GM18517 (cell line): ENCODE measurements around the gene ZNF766.
"Not testable (repeated sequence)": the region's sequence is repeated elsewhere in the genome, so short reads cannot be mapped to it uniquely, and the experiment has no call there.

ENCODE experiments used
- ATAC-seq: cut with Tn5 transposase; IDR thresholded peaks from one replicate; pipeline ENCODE4 v1.9.1; 2021; ENCODE audit warnings: mild to moderate bottlenecking, moderate library complexity; ENCODE audit not compliant: unreplicated experiment

The ZNF766 gene

DNA sequence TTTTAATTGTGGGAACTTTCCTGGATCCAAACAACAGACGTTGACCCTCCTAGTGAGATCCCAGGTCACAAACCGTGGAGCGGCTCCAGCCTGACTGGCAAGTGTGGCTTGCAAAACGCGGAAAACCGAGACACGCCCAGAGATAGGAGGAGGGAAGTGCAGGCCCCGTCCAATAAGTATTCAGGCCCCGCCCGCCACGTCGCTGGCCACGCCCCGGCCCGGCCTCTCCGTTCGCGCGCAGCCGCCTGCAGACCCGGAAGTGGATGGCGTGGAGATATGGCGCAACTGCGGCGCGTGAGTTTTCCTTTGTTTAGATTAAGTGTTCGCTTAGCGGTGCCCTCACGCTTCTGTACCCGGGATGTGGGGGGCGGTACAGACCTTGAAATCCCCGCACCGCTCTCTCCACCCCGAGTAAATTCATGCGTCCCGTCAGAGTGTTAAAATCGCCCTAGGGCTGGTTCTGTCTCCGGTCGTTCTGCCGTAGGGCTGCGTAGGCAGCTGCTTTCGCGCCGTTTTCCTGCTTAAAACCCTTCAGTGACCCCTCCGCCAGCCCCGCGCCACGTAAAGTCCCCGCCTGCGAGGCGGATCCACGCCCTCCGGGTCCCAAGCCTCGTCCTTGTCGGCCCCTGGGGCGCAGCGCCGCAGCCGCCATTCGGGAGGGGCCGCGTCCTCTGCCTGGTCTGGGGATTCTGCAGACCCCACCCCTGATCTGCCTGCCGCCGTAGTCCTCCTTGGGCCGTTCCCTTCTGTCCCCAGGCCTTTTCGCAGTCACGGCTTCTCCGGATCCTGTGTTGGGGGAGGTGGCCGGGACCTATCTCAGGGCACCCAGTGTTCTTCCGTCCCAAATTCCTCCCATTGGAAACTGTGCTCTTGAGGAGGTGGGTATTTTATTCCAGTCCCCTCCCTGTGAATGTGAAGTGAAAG lies at the start of gene ZNF766:
TSS of gene ZNF766 (plus strand) at position 250 of the 924 bp plus-strand sequence. CDS start at position 277, 27 bp downstream.
- peak; percentile 85 for ATAC-seq

- no peak for ATAC-seq
Observed at GRCh38 chr19:52219611-52220010, 49.8 kb upstream of the ZNF766 start.

DNA sequence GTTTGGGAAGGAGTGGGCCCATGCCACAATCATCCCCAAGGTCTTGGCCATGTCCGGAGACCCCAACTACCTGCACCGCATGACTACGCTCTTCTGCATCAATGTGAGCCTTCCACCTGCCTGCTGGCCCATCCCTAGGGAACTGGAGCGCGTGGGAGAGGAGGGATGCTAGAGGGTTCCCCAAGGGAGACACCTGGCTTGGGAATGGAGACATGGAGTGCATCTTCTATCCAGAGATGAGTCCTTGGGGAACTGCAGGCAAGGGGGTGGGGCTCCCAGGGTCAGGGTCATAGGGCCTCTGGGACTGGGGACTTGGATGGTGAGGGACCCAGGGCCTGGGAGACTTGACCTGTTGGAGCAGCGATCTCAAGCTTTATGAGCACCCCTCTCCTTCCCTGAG lies 48.4 kb upstream of the ZNF766 start:
- no peak for ATAC-seq

- no peak for ATAC-seq
Observed at GRCh38 chr19:52221831-52222375, 47.5 kb upstream of the ZNF766 start.

- no peak for ATAC-seq
Observed at GRCh38 chr19:52224211-52224610, 45.2 kb upstream of the ZNF766 start.

- ATAC-seq = no peak
Observed at GRCh38 chr19:52226652-52227051, 42.7 kb upstream of the ZNF766 start.

GRCh38 chr19:52227196-52227940 lies 42.0 kb upstream of the ZNF766 start:
- no peak for ATAC-seq

DNA sequence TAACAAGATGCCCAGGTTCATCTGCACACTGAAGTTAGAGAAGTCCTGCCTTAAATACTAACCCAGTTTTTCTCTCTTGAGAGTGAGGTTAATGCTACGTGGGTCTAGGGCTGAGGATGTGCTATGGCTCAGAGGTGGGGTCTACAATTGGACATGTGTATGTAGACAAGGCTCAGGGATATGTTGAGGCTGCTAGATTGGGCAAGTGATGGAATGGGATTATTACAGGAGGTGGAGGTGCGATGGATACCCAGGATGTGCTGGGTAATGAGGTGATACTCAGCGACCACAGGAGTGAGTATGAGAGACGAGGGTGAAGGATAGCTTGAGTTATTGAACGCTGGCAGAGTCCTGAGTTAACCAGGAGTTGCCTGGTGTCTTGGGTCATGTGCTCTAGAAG lies 41.4 kb upstream of the ZNF766 start:
- ATAC-seq = no peak

DNA sequence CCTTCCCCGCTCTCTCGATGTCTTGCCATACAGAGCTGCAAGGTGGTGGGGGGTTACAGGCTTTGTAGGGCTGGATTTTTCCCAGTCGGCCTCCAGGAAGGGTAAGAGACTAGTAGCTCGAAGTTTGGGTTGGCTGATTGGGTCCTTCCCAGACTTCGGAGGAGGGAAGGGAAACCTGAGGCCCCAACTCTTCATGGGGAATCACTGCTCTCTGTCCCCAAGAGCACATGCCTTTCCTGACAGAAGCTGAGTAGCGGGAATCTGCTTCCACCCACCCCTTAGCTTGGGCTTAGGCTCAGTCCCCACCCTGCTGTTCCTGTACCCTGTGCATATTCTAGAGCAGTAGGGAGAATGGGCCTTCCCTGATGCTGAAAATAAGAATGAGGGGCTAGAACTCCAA lies 39.9 kb upstream of the ZNF766 start:
- ATAC-seq = no peak

GRCh38 chr19:52230685-52231084 lies 38.7 kb upstream of the ZNF766 start:
- no peak for ATAC-seq

- ATAC-seq = no peak
Observed at GRCh38 chr19:52231154-52231910, 38.1 kb upstream of the ZNF766 start.

DNA sequence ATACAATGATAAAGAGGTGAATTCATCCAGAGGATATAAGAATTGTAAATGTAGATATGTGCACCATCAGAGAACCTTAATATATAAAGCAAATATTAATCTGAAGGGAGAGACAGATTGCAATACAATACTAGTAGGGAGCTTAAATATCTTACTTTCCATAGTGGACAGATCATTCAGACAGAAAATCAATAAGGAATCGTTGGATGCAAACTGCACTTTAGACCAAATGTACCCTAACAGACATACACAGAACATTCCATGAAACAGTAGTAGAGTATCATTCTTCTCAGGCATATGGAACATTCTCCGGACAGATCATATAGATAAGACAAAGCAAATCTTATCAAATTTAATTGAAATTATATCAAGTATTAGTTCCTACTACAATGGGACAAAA lies 35.0 kb upstream of the ZNF766 start:
- no peak for ATAC-seq

- no peak for ATAC-seq
Observed at GRCh38 chr19:52237197-52237596, 32.2 kb upstream of the ZNF766 start.

DNA sequence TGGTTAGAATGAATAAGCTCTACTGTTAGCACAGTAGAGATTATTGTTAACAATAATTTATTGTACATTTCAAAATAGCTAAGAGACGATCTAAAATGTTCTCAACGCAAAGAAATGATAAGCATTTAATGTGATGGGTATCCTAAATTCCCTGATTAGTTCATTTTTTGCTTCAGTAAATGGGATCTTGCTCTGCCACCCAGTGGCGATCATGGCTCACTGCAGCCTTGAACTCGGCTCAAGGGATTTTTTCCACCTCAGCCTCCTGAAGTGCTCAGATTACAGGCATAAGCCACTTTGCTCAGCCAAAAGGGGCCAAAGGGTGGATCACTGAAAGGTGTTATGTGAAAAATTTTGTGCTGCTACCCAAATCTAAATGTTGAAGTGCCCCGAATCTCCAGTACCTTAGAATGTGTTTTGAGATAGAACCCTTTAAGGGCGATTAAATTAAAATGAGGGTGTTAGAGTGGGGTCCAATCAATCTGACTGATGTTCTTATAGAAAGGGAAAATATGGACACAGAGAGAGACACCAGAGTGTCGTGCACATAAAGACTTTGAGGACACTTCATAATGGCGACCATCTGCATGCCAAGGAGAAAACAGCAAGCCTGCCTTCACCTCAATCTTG lies 31.5 kb upstream of the ZNF766 start:
- no peak for ATAC-seq

DNA sequence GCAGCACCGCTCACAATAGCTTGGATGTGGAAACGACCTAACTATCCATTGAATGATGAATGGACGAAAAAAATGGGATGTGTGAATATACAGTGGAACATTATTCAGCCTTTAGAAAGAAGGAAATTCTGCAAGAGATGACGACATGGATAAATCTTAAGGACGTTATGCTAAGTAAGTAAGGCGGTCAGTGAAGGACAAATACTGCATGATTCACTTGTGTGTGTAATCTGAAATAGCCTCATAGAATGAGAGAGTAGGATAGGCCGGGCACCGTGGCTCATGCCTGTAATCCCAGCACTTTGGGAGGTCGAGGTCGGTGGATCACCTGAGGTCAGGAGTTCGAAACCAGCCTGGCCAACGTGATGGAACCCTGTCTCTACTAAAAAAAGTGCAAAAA lies 25.4 kb upstream of the ZNF766 start:
- ATAC-seq = no peak

GRCh38 chr19:52248241-52248640 lies 21.1 kb upstream of the ZNF766 start:
- ATAC-seq = no peak

- ATAC-seq = no peak
Observed at GRCh38 chr19:52258426-52258825, 11.0 kb upstream of the ZNF766 start.

DNA sequence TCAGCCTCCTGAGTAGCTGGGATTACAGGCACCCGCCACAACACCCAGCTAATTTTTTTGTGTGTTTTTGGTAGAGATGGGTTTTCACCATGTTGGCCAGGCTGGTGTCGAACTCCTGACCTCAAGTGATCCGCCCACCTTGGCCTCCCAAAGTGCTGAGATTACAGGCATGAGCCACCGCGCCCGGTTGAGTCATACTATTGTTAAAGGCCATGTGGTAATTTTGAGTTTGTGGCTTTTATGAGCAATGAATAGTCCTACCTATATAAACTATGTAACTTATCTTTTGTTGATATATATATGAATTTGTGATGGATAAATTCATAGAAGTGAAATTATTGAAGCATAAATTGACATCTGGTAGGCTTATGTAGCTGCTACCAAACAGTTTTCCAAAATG lies 3.8 kb upstream of the ZNF766 start:
- ATAC-seq = not testable (repeated sequence)

DNA sequence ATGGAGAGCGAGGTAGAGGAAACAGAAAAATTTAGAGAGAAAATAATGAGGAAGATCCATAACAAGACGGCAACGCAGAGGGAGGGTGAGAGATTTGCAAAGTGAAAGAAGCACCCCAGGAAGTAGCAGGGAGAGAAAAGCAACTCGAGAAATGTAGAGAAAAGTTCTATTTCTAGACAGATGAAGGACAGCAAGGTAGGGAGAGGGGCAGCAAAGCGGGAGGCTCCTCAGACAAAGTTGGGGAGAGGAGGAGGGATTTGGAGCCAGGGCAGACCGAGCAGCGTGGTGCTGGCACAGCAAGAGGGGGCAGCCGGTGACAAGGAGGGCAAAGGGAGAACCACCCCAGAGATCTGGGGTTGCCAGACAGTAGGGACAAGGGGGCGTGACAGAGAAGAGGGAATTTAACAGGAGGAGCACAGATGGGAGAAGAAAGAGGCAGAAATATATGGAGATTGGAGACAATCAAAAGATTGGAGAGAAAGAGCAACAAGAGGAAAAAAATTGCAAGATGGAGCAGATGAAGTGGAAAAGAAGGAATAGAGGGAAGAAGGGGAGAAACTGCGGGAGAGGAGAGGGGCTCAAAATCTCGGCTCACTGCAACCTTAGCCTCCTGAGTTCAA lies 989 bp downstream of the ZNF766 start:
- no peak for ATAC-seq

DNA sequence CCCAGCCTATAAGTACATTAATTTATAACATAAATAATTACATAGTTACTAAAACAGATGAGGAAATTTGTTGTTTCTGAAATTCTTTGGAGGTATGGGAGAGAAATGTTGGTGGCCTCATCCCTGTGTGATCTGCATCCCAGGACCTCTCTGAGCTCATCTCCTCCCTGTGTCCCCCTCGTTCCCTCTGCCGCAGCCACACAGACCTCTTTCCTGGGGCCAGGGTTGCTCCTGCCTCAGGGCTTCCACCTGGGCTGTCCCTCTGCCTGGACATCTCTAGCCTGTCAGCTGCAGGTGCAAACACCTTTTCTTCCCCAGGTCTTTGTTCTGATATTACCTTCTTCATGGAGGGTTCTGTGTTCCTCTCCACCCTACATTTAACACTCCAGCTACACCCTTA lies 3.9 kb downstream of the ZNF766 start:
- no peak for ATAC-seq
